Fibroblast of lung (primary cell): ENCODE results near the gene STAT4. TPM values are rescaled to one million over a fixed set of nuclear protein-coding genes. Genes with fewer than 3 reads are reported as not detected.

Source experiments
- DNase-seq, 2 donors: peaks; one replicate each; pipeline versions ENCODE4 v3.0.0 to v3.0.0-alpha.2; 2010; ENCODE audit warnings: low read depth in 2 of 2
- H2AFZ ChIP-seq: 2 replicates; pipeline ENCODE4 v1.5.1; 2012; ENCODE audit warnings: low read length, control low read depth, inconsistent platforms
- H3K27ac ChIP-seq: 2 replicates; pipeline ENCODE4 v1.5.1; 2011; ENCODE audit warnings: low read length, control low read depth; ENCODE audit not compliant: insufficient read depth
- H3K27me3 ChIP-seq: 2 replicates; pipeline ENCODE4 v1.5.1; 2011; ENCODE audit warnings: mild to moderate bottlenecking, low read length; ENCODE audit not compliant: control insufficient read depth, insufficient read depth
- H3K36me3 ChIP-seq: 2 replicates; pipeline ENCODE4 v1.5.1; 2011; ENCODE audit warnings: low read length; ENCODE audit not compliant: control insufficient read depth, insufficient read depth
- H3K4me1 ChIP-seq: 2 replicates; pipeline ENCODE4 v1.5.1; 2011; ENCODE audit warnings: low read length; ENCODE audit not compliant: control insufficient read depth, insufficient read depth; ENCODE audit errors: extremely low read depth
- H3K4me2 ChIP-seq: 2 replicates; pipeline ENCODE4 v1.5.1; 2011; ENCODE audit warnings: low read length, control low read depth; ENCODE audit not compliant: insufficient read depth; ENCODE audit errors: extremely low read depth
- H3K4me3 ChIP-seq, 4 experiments: fragments of 200-600 bp in 1 of 4; sonication (generic) in 1 of 4; replicated peaks in 1 of 4; 2 replicates each; pipeline ENCODE4 v1.5.1; 2011 to 2016; ENCODE audit warnings: low read length in 4 of 4, low read depth in 3 of 4, mild to moderate bottlenecking in 3 of 4, control low read depth in 2 of 4, inconsistent platforms in 1 of 4, mixed read lengths in 1 of 4; ENCODE audit not compliant: insufficient read depth in 1 of 4; ENCODE audit errors: control extremely low read depth in 1 of 4
- H3K79me2 ChIP-seq: 2 replicates; pipeline ENCODE4 v1.5.1; 2012; ENCODE audit warnings: mild to moderate bottlenecking, low read length, inconsistent platforms; ENCODE audit not compliant: control insufficient read depth, insufficient read depth
- H3K9ac ChIP-seq: 2 replicates; pipeline ENCODE4 v1.5.1; 2011; ENCODE audit warnings: mild to moderate bottlenecking, low read length, control low read depth; ENCODE audit not compliant: insufficient read depth
- H3K9me3 ChIP-seq: 2 replicates; pipeline ENCODE4 v1.5.1; 2012; ENCODE audit warnings: low read depth, low read length; ENCODE audit not compliant: control insufficient read depth, insufficient read depth
- H4K20me1 ChIP-seq: 2 replicates; pipeline ENCODE4 v1.5.1; 2011; ENCODE audit warnings: low read length; ENCODE audit not compliant: control insufficient read depth, insufficient read depth; ENCODE audit errors: extremely low read depth
- EZH2 ChIP-seq: IDR thresholded peaks from 2 replicates; pipeline ENCODE4 v1.5.1; 2012; ENCODE audit warnings: low read length, control low read depth, mild to moderate bottlenecking; ENCODE audit errors: missing control alignments
- polyA plus RNA-seq, 2 donors: library from polyadenylated mRNA; depleted of rRNA in 1 of 2; stranded (reverse) in 1 of 2; unstranded in 1 of 2; fragments of >200 nt; gene quantifications; 2 replicates each; pipeline ENCODE4 v1.2.1, GENCODE V29; 2011 to 2012; ENCODE audit warnings: missing spikeins in 1 of 2
- total RNA-seq: library from RNA; depleted of rRNA; stranded (reverse); fragments of >200 nt; gene quantifications from 2 replicates; pipeline ENCODE4 v1.2.1, GENCODE V29; 2014
- TF ChIP-seq, protein P1 (sequence below), 2 donors: IDR thresholded peaks in 1 of 2; conservative IDR thresholded peaks in 1 of 2; 1 replicate in 1 of 2; 2 replicates in 1 of 2; pipeline ENCODE4 v1.5.1; 2011 to 2012; ENCODE audit warnings: low read length in 2 of 2, control low read depth in 1 of 2, inconsistent platforms in 1 of 2, low read depth in 1 of 2, mild to moderate bottlenecking in 1 of 2

Gene STAT4
- total and polyA plus RNA-seq, 2 donors (not counting 1 experiment from before 2014, with no cell fraction given), result 0.66 to 1.2 TPM

- Histone ChIP-seq H3K4me3 (no peak overlapping the region), H2AFZ (no peak overlapping the region), H3K79me2 (no peaks in the 10 kb centered on the region)
Measured at GRCh38 chr2:191198271-191198670, 47.5 kb upstream of the STAT4 start.

GRCh38 chr2:191197096-191197495 lies 46.3 kb upstream of the STAT4 start:
- no peak overlapping the region for H3K9ac ChIP-seq
- no peaks in the 10 kb centered on the region for H3K27me3 ChIP-seq
- TF ChIP-seq, protein P1, sequence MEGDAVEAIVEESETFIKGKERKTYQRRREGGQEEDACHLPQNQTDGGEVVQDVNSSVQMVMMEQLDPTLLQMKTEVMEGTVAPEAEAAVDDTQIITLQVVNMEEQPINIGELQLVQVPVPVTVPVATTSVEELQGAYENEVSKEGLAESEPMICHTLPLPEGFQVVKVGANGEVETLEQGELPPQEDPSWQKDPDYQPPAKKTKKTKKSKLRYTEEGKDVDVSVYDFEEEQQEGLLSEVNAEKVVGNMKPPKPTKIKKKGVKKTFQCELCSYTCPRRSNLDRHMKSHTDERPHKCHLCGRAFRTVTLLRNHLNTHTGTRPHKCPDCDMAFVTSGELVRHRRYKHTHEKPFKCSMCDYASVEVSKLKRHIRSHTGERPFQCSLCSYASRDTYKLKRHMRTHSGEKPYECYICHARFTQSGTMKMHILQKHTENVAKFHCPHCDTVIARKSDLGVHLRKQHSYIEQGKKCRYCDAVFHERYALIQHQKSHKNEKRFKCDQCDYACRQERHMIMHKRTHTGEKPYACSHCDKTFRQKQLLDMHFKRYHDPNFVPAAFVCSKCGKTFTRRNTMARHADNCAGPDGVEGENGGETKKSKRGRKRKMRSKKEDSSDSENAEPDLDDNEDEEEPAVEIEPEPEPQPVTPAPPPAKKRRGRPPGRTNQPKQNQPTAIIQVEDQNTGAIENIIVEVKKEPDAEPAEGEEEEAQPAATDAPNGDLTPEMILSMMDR (conservative IDR thresholded peaks at IDR 0.05 in 1 of 2, IDR thresholded peaks at IDR 0.05 in 1 of 2; ENCODE audit: low read depth in 1 of 2, low read length in 2 of 2), result no peak
- no peak for TF ChIP-seq EZH2
- H3K79me2 ChIP-seq, result no peaks in the 10 kb centered on the region
- no peak overlapping the region for H2AFZ ChIP-seq
- H3K4me3 ChIP-seq, result no peak overlapping the region
- H3K9me3 ChIP-seq, result no peaks in the 10 kb centered on the region
- H3K4me1 ChIP-seq, result peaks cover under 1% of the 10 kb centered on the region
- H3K36me3 ChIP-seq, result no peaks in the 10 kb centered on the region
- H3K27ac ChIP-seq, result no peak overlapping the region
- no peak overlapping the region for H3K4me2 ChIP-seq
- H4K20me1 ChIP-seq, result no peaks in the 10 kb centered on the region
- no peak for DNase-seq

More at GRCh38 chr2:191198271-191198670, 47.5 kb upstream of the STAT4 start:
- H3K9ac ChIP-seq, result no peak overlapping the region
- no peaks in the 10 kb centered on the region for H3K36me3 ChIP-seq
- H3K9me3 ChIP-seq, result no peaks in the 10 kb centered on the region
- no peaks in the 10 kb centered on the region for H4K20me1 ChIP-seq
- no peak for DNase-seq
- peaks cover 6% of the 10 kb centered on the region for H3K4me1 ChIP-seq
- no peaks in the 10 kb centered on the region for H3K27me3 ChIP-seq
- no peak overlapping the region for H3K4me2 ChIP-seq
- no peak overlapping the region for H3K27ac ChIP-seq
- TF ChIP-seq, protein P1 (conservative IDR thresholded peaks at IDR 0.05 in 1 of 2, IDR thresholded peaks at IDR 0.05 in 1 of 2; ENCODE audit: low read depth in 1 of 2, low read length in 2 of 2), result no peak
- no peak for TF ChIP-seq EZH2

DNA sequence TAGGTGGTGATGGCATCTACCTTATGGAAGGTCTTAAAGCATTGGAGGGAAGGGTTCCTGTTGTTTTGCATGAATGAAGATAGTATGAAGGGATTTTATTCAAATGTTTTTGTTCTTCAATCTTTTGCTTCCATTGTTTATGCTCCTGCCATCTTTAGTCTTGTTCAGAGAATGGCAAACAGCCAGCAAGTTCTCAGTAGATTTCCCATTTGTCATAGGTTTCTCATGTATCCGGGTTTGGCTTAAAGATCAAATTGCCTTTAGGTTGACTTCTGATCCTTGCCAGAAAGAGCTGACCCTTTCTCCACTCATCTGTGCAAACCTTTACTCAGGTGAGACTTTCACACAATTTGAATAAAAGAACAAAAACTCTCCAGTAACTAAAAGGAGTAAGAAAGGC lies 44.2 kb upstream of the STAT4 start:
- H3K27ac ChIP-seq, result no peak overlapping the region
- no peaks in the 10 kb centered on the region for H3K9me3 ChIP-seq
- H3K4me3 ChIP-seq, result no peak overlapping the region
- no peak overlapping the region for H2AFZ ChIP-seq
- no peaks in the 10 kb centered on the region for H4K20me1 ChIP-seq
- TF ChIP-seq, protein P1 (conservative IDR thresholded peaks at IDR 0.05 in 1 of 2, IDR thresholded peaks at IDR 0.05 in 1 of 2; ENCODE audit: low read depth in 1 of 2, low read length in 2 of 2), result no peak
- no peak for TF ChIP-seq EZH2
- no peaks in the 10 kb centered on the region for H3K27me3 ChIP-seq
- no peaks in the 10 kb centered on the region for H3K36me3 ChIP-seq
- DNase-seq, result no peak
- H3K4me2 ChIP-seq, result no peak overlapping the region
- H3K9ac ChIP-seq, result no peak overlapping the region
- no peaks in the 10 kb centered on the region for H3K4me1 ChIP-seq
- no peaks in the 10 kb centered on the region for H3K79me2 ChIP-seq
